Hematopoietic multipotent progenitor cell treated with erythropoietin and hydrocortisone succinate and interleukin-3 and kit ligand, for 4 days (in vitro differentiated cells): ENCODE measurements around the gene TTLL11.

Source experiments
- DNase-seq: peaks from one replicate; pipeline ENCODE4 v3.0.0-alpha.2; 2015

Gene TTLL11

DNA sequence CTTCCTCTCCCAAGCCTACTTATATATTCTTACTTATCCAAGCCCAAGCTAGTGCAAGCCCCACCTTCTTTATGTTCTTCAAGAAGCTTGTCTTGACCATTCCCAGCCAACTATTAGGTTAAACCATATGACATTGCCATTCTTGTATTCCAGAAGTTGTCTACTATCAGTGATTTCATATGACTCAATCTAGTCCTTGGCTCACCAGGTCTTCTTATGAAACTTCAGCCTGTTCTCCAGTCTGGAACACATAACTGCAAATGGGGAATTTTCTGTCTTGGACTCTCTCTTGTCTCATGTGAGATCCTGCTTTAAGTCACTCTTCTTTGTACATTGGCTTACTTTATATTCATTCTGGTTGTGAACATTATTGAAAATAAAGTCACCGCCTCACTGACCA is 130.7 kb downstream of the TTLL11 start:
- DNase-seq: no peak

DNA sequence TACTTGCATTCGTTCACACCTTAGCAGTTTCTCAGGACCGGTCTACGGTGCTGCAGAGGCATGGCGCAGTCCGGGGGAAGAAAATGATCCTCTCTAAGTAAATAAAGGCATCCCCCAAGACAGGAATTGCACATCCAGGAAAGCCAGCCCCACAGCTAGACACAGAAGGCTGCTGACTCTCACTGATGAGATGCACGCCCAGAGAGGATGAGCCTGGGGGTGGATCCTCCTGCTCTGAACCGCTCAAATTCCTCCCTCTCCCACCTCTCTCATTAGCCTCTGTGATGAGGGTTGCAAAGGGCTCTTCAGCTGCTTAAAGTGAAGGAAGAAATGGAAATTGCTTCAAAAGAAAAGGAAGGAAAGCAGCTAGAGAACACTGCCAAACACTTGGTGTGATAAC is 132.4 kb downstream of the TTLL11 start:
- no peak for DNase-seq

DNA sequence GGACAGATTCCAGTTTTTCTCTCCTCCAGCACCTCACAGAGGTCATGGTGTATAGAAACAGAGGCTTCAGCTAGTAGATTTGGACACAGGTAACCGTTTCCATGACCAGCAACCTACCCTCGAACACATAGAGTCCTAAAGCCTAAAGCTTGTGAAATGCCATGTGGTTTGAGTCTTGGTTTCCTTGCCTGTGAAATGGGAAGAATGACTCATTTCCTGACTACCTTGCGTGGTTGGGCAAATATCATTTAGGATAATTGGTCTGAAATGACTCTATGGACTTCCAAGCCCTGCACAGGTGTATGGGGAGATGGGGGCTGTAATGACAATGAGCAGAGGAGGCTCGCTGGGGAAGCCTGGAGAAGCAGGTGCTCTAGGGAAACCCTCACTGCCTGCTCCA is 134.6 kb downstream of the TTLL11 start:
- no peak for DNase-seq

- no peak for DNase-seq
Measured at GRCh38 chr9:121956808-121957207, 136.3 kb downstream of the TTLL11 start.

- DNase-seq: no peak
Measured at GRCh38 chr9:121955649-121956048, 137.5 kb downstream of the TTLL11 start.

DNA sequence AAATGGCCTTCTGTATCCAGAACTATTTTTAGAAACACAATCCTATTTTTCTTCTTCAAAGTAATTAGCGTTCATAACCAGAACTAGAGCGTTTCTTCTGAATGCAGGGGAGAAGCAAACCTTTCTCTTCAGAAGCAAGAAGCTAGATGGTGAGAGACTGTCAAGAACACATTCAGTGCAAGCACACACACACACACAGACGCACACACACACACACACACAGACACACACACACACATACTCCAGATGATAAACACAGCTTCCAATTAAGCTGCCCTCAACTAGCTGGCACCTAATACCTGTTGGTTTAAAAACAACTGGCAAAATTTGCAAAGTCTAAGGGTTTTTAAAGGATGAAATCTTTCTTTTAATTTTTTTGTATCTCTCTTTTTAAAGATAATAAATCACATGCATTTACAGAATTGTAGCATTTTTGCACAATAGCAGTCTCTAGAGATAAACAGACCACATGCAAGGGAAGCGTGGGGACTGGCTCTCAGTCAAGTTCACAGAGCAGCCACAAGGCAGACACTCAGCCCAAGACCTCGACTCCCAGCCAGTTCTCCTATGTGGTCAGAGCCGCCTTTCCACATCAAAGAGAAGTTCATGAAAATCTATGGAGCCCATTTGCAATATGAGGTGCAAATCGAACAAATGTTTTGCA is 138.5 kb downstream of the TTLL11 start:
- peak; percentile 62 for DNase-seq

- DNase-seq: no peak
Measured at GRCh38 chr9:121952611-121953010, 140.5 kb downstream of the TTLL11 start.

GRCh38 chr9:121950866-121951265 is 142.2 kb downstream of the TTLL11 start:
- DNase-seq: no peak

DNA sequence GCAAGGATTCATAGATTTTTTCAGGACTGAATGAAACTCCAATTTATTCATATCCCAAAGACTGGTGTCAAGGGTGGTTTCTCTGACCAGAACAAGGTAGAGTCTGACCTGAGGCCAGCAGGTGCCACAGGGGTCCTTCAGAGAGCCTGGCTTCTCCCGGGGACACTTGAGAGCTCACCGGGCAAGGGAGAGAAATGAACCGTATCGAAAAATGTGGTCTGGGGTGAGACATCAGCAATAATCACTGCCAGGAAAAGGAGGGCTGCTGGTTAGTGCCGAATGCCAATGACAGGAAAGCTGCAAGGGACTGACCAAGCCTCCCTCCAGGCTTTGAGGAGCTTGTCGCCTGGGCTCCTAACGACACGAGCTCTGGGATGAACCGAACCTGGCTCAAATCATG is 142.7 kb downstream of the TTLL11 start:
- no peak for DNase-seq

DNA sequence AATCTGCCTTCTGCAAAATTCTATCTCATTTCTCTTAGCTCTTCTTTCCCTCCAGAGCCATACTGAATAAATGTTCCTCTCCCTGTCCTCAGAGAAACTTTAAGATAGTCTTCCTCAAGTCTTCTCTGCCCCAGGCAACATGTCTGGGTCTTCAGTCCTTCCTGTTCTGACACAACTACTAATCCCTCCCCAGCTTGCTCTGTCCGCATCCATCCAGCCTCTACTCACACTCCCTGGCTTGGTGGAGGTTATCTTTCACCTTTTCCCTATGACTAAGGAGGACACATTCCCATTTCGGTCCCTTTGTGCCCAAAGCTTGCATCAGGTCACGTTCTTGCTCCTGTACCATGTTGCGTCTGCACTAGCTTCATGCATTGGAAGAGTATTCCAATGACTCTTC is 143.3 kb downstream of the TTLL11 start:
- no peak for DNase-seq

- DNase-seq: no peak
Measured at GRCh38 chr9:121949364-121949763, 143.7 kb downstream of the TTLL11 start.

GRCh38 chr9:121947775-121948174 is 145.3 kb downstream of the TTLL11 start:
- DNase-seq: no peak

GRCh38 chr9:121946465-121946864 is 146.6 kb downstream of the TTLL11 start:
- no peak for DNase-seq

DNA sequence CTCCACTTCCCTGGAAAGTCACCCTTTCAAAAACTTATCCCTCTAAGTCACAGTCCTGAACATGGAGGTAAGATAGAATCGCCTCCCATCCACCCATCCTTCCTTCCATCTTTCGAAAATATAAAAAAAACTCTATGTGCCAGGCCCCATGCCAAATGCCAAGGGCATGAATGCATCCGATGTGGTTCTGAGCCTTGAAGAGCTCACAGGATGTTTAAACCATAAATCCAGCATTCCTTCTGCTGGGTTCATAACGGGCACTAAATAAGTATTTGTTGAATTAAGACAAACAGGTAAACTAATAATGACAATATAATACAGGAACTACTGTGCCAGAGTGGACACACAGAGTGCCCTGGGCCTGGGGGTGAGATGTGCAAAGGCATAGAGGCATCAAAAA is 147.3 kb downstream of the TTLL11 start:
- DNase-seq: no peak

DNA sequence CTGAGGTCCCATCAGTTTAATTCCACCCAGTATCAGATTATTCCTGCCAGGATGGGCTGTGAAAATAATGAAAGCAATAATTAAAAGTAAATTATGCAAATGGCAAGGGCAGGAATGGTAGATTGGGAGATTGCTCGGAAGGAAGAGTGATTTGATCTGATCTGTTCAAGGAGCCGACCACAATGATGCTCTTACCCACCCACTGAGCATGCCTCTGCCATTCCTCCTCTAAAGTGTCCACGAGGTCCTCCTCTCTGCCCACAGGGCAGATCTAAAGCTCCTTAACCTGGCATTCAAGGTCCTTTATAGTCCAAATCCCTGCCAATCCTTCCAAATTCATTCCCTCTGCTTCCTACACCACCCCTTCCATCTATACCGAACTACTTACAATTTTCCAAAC is 147.8 kb downstream of the TTLL11 start:
- DNase-seq: no peak

DNA sequence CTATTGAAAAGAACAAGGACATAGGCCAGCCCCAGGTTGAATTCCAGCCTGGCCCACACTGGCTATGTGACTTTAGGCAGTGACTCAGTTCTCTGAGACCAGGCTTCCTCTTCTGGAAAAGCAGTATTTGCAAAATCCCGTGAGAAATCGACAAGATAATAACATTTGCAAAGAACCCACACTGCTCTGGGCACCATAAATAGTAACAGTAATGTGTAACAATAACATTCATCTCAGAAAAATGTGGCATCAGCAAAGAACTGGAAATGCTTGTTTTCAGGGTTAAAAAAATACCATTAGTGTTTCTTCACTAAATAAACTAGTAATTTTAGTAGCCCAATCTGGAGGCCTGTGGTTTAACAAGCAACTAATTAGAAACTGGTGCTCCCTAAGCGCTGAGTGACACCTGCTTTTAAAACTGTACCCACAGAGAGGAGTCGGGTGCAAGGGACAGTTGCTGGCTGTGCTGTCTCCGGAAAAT is 148.4 kb downstream of the TTLL11 start:
- DNase-seq: no peak

DNA sequence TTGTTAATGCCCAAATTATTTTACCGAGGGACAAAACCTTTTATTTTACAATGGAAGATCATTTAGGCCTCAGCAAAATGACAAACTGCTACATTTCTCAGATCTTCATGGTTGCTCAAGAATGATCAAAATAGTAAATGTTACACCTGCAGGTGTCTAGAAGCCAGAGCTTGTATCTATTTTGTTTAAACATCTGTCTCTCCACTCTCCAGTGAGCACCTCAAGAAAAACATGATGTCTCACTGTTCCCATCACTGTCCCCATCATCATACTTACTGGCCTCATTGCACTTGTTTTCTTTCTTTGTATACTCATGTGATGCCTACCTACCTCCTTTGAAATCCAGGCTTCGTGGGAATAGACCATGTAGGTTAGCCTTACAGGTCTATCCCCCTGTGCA is 149.6 kb downstream of the TTLL11 start:
- no peak for DNase-seq

DNA sequence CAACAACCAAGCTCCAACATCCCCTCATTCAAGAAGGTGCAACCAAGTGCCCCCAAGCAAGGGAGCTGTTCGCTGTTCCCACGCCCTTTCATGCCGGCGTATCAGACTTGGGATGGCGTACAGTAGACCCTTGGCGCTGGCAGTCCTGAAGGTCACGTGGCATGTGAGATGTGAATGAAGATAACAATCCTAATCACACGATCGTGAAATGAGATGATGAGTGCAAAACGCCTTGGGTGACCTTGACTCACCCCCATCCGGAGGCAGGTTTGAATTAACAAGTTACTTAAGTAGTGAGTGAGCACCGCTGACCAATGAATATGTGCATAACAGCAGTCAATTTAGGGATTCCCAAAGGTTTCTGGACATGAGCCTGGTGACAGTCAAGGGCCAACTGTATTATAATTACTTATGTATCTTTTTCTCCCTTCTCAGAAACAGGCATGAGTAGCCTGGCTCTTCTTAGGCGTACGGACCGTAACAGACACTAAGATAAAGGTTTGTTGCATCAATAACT is 150.2 kb downstream of the TTLL11 start:
- no peak for DNase-seq

DNA sequence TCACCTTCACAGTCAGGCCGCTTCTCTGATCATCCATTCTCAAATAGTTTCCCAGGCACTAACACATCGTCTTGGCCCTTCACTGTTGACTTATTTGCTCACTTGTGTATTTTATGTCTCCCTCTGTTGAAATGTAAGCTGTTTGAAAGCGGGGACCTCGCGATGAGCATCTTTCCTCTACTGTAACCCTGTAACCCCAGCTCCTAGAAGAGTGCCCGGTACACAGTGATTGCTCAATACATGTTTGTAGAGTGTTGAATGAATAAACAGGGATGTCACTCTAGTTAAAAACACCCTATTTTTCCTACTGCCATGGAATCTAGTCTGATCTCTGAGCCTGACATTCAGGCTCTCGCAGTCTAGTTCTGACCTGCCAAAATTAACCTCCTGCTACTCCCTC is 150.8 kb downstream of the TTLL11 start:
- DNase-seq: no peak

GRCh38 chr9:121939643-121940042 is 153.5 kb downstream of the TTLL11 start:
- DNase-seq: no peak

- DNase-seq: no peak
Measured at GRCh38 chr9:121938621-121939020, 154.5 kb downstream of the TTLL11 start.

DNA sequence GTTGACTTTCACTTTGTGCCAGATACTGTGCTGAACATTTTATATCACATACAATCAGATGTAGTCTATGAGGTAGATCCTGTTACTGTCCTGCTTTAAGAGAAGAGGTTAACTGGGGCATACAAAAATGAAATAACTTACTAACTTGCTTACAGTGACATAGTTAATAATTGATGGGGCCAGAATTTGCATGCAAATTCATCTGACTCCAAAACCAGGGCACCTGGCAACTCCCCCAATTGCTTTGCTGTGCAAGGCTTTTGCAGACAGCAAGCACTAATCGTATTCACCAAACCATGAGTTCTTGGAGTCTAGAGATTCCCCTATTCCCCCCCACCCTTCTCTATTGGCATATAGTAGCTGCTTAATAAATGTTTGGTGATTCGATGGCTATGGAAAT is 155.9 kb downstream of the TTLL11 start:
- no peak for DNase-seq

- DNase-seq: no peak
Measured at GRCh38 chr9:121935739-121936138, 157.4 kb downstream of the TTLL11 start.

GRCh38 chr9:121930956-121931355 is 162.2 kb downstream of the TTLL11 start:
- DNase-seq: no peak
